HG03196 (cell line): ENCODE results near the gene TRIM7.

Source experiments
- ATAC-seq: cut with Tn5 transposase; IDR thresholded peaks from one replicate; pipeline ENCODE4 v1.9.1; 2021; ENCODE audit not compliant: unreplicated experiment

Gene TRIM7

DNA sequence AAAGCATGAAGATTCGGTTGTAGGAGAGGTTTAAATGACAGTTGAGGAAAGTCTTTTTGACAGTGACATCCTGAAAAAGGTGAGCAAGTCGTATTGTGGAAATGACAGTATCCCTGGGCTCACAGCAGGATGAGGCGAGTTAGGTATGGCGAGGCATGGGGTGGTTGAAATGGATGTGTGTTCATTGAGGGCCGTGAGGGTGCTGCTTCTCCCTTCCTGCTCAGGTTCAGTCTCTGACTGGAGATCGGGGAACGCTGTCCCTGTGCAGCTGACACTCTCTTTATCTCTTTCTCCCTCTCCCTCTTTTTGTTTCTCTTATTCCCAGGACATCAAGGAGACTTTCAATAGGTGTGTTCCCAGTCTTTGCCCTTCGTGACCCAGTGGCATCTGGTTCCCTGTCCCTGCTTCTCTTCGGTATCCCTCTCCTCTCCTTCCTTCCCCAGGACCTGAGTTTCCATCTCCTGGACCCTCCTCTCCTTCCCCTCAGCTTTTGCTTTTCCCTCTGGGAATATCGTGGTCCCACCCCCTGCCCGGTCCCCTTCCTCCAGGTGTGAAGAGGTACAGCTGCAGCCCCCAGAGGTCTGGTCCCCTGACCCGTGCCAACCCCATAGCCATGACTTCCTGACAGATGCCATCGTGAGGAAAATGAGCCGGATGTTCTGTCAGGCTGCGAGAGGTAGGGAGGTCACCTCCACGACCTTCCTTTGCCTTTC lies 28.2 kb upstream of the TRIM7 start:
- no peak for ATAC-seq

DNA sequence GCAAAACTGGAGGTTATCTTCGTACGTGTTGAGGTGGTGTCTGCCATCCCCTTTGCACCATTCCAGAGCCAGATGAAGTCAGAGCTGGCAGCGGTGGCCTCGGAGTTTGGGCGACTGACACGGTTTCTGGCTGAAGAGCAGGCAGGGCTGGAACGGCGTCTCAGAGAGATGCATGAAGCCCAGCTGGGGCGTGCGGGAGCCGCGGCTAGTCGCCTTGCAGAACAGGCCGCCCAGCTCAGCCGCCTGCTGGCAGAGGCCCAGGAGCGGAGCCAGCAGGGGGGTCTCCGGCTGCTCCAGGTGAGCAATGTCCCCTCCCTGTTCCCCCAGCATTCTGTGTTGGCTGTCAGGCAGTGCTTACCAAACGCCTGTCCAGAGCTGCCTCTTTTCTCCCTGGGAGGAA lies 27.6 kb upstream of the TRIM7 start:
- no peak for ATAC-seq

- no peak for ATAC-seq
Measured at GRCh38 chr5:181231432-181231831, 26.4 kb upstream of the TRIM7 start.

DNA sequence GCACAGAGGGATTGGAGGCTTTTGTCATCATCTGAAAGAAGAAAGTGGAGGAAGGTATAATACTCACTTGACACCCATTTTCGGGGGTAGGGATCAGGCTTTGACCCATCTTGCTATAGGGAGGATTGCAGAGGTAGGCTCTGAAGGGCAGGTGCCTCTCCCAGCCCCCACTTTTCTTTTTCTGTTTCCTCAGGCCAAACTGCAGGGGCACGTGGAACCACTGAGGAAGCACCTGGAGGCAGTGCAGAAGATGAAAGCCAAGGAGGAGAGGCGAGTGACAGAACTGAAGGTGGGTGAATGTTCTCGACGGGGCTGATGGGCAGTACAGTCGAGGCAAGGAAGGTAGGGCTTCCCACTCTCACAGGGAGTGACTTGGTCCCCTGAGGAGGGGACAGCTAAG lies 25.6 kb upstream of the TRIM7 start:
- no peak for ATAC-seq

DNA sequence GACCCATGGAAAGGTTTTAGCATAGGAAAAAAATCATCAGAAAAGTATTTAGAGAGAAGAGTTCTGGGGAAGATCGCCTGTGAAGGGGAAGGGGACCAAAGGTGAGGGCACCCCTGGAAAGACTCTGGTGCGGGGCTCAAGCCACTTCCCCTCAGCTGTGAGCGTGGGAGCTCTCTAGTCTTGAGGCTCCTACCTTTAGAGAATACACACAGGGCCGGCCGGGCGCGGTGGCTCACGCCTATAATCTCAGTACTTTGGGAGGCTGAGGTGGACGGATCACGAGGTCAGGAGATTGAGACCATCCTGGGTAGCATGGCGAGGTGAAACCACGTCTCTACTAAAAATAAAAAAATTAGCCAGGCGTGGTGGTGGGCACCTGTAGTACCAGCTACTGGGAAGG lies 25.0 kb upstream of the TRIM7 start:
- ATAC-seq, result no peak

GRCh38 chr5:181224390-181225229 lies 19.6 kb upstream of the TRIM7 start:
- no peak for ATAC-seq

DNA sequence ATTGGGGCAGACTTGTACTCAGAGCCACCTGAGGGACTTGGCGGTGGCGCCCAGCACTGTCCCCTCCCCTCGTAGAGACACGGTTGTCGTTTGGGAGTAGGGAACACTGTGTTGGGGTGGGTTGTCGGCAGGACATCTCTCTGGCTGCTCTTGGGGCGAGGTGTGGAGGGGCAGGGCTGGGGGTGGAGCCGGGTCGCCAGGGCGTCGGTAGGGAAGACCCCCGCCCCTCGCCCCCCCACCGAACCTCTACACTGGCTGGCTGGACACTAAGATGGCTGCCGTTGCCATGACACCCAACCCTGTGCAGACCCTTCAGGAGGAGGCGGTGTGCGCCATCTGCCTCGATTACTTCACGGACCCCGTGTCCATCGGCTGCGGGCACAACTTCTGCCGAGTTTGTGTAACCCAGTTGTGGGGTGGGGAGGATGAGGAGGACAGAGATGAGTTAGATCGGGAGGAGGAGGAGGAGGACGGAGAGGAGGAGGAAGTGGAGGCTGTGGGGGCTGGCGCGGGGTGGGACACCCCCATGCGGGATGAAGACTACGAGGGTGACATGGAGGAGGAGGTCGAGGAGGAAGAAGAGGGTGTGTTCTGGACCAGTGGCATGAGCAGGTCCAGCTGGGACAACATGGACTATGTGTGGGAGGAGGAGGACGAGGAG lies 18.9 kb upstream of the TRIM7 start:
- ATAC-seq, result no peak

GRCh38 chr5:181223058-181223728 lies 18.2 kb upstream of the TRIM7 start, which contains the start of gene TRIM41:
TRIM41 (plus strand) TSS chr5:181223281; CDS start chr5:181224000, 719 bp downstream.
- peak; percentile 62 for ATAC-seq

DNA sequence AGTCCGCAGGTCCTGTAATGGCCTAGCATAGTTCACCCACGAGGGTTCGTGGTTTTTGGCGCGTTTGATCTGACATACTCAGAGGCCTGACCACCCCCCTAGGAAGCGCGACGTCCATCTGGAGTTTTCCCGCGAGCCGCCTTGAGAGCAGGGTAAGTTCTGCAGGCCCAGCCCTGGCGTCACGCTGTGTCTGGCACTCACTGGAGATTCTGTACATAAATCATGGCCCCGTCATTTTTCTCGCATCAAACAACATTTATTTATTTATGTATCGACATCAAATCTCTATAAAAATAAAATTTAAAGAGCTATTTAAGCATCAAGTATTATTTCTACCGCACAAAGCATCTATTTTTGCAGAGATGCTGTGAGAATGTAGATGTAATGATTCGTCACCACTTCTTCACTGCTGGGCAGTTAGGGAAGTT lies 17.6 kb upstream of the TRIM7 start:
- peak; percentile 0 for ATAC-seq

DNA sequence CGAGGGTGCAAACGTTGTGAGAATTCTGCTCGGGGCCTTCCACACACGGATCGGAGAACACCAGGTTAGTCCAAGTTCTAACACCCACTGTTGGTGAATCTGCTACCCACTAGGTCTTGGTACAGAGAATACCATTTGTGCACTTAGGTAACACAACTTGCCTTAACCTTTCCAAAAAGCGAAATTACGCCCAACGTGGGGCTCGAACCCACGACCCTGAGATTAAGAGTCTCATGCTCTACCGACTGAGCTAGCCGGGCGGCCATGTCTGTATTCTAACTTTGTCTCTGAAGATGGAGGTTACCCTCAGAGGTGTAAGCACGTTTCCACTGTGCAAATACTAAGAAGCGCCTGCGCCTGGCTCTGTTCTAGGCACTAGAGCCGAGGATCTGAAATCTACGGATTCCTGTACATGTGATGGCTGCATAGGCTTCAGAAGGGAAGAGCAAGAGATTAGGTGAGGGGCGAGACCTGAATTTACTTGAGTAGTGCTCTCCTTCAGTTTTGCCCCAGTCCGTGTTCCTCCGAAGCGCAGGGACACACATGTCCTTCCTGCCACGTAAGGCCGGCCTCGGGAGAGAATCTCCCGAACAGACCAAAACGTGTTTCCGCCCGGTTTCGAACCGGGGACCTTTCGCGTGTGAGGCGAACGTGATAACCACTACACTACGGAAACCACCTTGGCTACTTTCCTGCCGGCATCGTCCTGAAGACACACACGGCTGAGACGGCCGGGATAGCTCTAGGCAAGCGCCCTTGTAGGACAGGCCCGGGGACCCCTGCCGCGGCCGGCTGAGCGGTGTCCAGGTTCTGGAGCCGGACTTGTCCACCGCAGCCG lies 17.0 kb upstream of the TRIM7 start:
- ATAC-seq, result peak; percentile 31

DNA sequence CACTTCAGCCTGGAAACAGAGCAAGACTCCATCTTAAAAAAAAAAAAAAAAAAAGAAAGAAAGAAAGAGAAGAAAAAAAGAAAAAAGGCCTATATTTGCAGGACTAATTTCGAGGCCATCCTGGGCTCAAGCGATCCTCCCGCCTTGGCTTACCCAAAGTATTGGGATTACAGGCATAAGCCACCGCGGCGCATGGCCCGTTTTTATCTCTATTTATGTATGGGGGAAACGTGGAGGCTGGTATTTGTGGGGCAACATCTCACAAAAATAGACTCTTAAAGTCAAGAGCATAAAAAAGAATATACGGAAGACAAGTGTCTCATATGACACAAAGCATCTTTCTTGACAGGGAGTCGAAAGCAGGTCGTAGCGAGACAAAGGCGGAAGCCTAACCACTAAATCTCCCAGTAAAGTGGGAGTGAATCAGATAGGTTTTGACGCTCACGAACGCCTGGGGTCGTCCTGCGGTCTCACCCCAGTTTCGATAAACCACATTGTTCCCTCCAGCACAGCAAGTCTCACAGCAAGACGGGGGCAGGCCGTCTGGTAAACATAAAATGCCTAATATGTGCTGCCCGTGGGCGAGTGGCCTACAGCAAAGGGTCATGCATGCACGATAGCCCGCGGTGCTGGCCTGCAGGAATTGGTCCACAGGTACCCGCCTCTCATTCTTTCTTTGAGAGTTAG lies 16.3 kb upstream of the TRIM7 start:
- ATAC-seq, result no peak

- ATAC-seq, result no peak
Measured at GRCh38 chr5:181220178-181220515, 15.2 kb upstream of the TRIM7 start.

DNA sequence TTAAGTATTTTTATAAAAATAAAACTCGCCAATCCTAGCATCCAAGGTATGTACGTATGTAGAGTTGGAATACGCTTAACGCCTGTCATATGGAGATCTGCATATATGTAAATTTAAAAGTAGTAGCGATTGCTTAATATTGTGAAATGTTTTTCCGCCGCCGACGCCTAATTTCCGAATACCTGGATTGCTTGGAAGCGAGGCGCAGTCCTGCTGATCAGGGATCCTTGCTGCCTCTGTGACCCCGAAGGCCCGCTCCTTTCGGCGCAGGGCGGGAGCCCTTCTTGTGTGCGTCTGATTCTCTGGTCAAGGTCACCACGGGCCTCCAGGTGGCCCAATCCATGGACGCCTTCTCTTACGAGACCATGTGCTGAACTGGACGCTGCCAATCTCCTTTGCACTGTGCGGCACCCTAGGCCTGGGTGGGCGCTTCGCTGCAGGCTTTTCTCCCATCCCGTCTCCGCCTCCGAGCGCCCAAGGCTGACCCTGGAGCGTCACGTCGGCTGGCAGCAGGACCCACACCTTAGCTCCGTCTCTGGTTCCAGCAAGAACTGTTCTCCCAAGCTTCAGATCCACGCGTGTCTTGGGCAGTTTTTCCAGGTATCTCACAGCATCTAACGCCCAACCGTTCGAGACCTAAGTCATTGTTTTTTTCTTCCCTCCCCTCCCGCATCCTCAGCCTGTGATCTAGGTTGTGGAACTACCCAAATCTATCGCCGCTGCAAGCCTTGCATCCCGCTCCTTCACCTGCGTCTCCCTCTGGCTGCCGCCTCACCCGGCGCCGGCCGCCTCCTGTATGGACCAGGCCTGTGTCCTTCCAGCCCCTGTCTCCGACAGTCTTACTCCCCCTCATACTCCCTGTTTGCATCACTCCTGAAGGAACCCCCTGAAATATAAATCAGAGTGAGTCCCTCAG lies 14.5 kb upstream of the TRIM7 start:
- ATAC-seq, result no peak

GRCh38 chr5:181218795-181219124 lies 13.8 kb upstream of the TRIM7 start:
- ATAC-seq, result no peak

DNA sequence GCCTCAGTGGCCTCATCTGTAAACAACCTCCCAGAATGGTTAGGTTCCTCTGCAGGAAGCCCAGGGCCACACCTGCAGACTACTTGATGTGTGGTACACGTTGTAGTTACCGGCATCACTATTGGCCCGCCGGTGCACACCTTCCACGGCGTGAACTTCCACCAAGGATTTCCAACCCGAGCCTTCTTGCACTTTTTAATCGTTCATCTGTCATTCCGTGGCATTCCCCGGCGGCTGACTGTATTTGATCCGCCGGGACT lies 12.7 kb upstream of the TRIM7 start:
- peak; percentile 14 for ATAC-seq

DNA sequence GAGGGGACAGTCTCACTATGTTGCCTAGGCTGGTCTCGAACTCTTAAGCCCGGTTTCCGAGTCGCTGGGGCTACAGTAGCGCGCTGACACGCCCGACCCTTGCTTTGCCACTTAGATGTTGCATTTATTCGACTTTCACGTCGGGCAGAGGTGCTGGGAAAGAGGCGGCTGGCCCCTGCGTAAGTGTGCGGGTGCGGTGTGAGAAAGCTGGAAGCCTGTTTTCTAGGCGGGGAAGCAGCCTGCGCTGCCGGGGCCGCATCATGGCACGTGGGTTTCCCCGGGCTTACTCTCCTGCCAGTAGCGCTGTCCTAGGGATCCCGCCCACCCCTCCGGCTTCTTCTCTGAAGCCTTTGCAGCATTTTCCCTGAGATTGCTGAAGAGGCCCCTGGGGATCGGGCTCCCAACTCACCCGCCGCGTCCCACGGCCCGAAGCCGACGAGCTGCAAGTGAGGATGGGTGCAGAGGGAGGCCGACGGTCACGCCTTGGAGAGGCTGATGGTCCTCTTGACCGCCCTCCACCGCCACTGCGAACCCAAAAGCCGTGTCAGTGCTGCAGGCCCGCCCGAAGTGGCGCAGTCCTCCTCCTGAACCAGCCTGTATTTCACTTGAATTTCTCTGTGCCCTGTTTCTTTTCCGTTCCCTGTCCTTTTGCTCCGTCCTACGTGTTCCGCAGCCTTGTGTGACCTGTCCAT lies 12.3 kb upstream of the TRIM7 start:
- peak; percentile 21 for ATAC-seq

DNA sequence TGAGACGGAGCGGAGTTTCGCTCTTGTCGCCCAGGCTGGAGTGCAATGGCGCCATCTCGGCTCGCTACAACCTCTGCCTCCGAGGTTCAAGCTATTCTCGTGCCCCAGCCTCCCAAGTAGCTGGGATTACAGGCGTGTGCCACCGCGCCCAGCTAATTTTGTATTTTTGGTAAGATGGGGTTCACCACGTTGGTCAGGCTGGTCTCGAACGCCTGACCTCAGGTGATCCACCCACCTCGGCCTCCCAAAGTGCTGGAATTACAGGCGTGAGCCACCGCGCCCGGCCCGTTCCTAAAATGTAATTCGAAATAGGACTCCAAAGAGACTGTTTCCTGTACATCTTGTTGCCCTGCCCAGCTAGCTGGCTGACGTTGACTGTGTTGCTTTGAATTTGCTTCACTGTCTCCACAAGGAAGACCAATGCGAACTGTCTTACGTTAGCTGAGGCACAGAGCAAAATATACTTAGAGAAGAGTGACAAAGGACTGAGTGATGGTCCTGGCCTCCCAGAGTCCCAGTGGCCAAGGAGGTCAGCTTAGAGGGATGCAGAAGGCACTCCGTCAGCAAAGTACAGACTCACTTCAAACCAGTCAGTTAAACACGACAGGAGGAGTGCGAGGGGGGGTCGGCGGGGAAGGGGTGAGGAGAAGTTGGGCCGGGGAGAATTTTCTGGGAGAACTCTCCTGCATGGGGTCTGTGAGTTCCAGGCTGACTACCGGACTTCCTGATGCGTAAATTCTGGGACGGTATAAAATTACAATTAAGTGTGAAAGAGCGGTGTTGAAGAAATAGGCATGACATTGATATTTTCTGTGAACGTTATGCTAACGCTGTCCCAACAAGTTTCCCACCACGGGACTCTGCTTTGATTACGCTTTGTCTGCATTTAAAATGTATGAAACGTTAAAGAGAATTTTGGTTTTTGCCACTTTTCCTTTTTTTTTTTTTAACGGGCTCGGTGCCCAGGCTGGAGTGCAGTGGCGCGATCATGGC lies 11.3 kb upstream of the TRIM7 start:
- ATAC-seq, result no peak
